ENCODE measurements around the gene PDE6A. TPM values are rescaled to one million over a fixed set of nuclear protein-coding genes. Genes with fewer than 3 reads are reported as not detected.
A peak's percentile ranks its signal among the peaks of the same experiment; 100 is the strongest.

The PDE6A gene
- total RNA-seq, 4 donors from 2014 or later, result 0.22 TPM; not detected in 3

DNA sequence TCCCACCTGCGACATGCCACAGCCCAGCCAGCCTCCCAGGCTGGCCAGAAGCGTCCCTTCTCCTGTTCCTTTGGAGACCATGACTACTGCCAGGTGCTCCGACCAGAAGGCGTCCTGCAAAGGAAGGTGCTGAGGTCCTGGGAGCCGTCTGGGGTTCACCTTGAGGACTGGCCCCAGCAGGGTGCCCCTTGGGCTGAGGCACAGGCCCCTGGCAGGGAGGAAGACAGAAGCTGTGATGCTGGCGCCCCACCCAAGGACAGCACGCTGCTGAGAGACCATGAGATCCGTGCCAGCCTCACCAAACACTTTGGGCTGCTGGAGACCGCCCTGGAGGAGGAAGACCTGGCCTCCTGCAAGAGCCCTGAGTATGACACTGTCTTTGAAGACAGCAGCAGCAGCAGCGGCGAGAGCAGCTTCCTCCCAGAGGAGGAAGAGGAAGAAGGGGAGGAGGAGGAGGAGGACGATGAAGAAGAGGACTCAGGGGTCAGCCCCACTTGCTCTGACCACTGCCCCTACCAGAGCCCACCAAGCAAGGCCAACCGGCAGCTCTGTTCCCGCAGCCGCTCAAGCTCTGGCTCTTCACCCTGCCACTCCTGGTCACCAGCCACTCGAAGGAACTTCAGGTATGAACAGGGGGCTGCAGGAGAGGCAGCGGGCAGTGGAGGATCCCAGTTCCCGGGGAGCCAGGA lies 108.0 kb downstream of the PDE6A start:
- 84 to 85% methylated on average over 13 to 18 of the region's 18 CpGs for WGBS, 2 donors
- Histone ChIP-seq H3K9me3 (no peaks in the 10 kb centered on the region), H3K4me1 (peaks cover 0 to 5% (median 0%) of the 10 kb centered on the region in 4 donors), H3K4me3 (no peak overlapping the region), H3K27me3 (no peaks in the 10 kb centered on the region), H3K27ac (no peak overlapping the region), H3K36me3 (peaks cover 0 to 15% (median 0%) of the 10 kb centered on the region in 3 donors)
- TF ChIP-seq, protein P1, sequence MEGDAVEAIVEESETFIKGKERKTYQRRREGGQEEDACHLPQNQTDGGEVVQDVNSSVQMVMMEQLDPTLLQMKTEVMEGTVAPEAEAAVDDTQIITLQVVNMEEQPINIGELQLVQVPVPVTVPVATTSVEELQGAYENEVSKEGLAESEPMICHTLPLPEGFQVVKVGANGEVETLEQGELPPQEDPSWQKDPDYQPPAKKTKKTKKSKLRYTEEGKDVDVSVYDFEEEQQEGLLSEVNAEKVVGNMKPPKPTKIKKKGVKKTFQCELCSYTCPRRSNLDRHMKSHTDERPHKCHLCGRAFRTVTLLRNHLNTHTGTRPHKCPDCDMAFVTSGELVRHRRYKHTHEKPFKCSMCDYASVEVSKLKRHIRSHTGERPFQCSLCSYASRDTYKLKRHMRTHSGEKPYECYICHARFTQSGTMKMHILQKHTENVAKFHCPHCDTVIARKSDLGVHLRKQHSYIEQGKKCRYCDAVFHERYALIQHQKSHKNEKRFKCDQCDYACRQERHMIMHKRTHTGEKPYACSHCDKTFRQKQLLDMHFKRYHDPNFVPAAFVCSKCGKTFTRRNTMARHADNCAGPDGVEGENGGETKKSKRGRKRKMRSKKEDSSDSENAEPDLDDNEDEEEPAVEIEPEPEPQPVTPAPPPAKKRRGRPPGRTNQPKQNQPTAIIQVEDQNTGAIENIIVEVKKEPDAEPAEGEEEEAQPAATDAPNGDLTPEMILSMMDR (IDR thresholded peaks at IDR 0.05), result no peak
- no peak for TF ChIP-seq POLR2A (IDR thresholded peaks at IDR 0.05)
- TF ChIP-seq EP300 (IDR thresholded peaks at IDR 0.05), result no peak
- no peak for DNase-seq (ENCODE audit: low spot score in 2 of 2)

DNA sequence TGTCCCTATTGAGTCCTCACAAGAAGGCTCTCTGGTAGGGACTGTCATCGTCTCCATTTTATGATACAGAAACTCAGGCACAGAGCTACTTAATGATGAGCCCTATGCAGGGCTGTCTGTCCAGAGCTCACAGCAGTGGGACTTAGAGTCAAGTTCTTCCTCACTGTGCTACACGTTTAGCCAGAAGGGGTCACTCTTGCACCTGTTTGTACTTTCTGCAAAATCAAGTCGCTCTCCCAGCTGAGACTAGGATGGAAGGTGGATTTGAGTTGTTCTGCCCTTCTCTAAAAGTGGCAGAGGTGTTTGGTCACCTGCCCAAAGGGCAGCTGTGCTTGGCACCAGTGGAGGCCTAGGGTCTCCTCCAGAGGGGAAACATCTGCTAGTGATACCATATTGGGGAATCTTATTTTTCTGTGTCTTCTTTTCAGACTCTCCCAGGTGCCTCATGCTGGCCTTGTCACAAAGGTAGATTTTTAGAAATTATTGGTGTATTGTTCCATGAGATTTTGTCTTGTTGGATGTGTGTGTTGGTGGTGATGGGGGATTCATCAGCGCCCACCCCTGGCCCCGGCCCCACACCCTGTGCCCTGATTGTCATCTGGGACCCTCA lies 110.2 kb downstream of the PDE6A start:
- Histone ChIP-seq H3K4me3 (no peak overlapping the region), H3K9me3 (no peaks in the 10 kb centered on the region), H3K27me3 (no peaks in the 10 kb centered on the region), H3K4me1 (no peaks in the 10 kb centered on the region), H3K36me3 (peaks cover 0 to 15% (median 0%) of the 10 kb centered on the region in 3 donors), H3K27ac (no peak overlapping the region)
- peak in 1 of 2 donors; percentile 77 for DNase-seq (ENCODE audit: low spot score in 2 of 2)
- no peak for TF ChIP-seq EP300 (IDR thresholded peaks at IDR 0.05)
- TF ChIP-seq, protein P1 (IDR thresholded peaks at IDR 0.05), result peak; percentile 29 to 75 (median 59)
- TF ChIP-seq POLR2A (IDR thresholded peaks at IDR 0.05), result no peak
- WGBS, 2 donors, result 49 to 50% methylated on average over 5 of the region's 5 CpGs

DNA sequence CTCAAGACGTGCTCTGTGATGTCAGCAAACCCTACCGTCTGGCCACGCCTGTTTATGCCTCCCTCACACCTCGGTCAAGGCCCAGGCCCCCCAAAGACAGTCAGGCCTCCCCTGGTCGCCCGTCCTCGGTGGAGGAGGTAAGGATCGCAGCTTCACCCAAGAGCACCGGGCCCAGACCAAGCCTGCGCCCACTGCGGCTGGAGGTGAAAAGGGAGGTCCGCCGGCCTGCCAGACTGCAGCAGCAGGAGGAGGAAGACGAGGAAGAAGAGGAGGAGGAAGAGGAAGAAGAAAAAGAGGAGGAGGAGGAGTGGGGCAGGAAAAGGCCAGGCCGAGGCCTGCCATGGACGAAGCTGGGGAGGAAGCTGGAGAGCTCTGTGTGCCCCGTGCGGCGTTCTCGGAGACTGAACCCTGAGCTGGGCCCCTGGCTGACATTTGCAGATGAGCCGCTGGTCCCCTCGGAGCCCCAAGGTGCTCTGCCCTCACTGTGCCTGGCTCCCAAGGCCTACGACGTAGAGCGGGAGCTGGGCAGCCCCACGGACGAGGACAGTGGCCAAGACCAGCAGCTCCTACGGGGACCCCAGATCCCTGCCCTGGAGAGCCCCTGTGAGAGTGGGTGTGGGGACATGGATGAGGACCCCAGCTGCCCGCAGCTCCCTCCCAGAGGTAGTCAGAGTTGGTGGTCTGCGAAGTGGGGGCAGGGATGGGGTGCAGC lies 111.3 kb downstream of the PDE6A start:
- H3K9me3 ChIP-seq, result no peaks in the 10 kb centered on the region
- TF ChIP-seq EP300 (IDR thresholded peaks at IDR 0.05) (no peak), POLR2A (IDR thresholded peaks at IDR 0.05) (no peak)
- TF ChIP-seq, protein P1 (IDR thresholded peaks at IDR 0.05), result no peak
- no peaks in the 10 kb centered on the region for H3K27me3 ChIP-seq
- H3K27ac ChIP-seq, result no peak overlapping the region
- DNase-seq (ENCODE audit: low spot score in 2 of 2), result no peak
- no peak overlapping the region for H3K4me3 ChIP-seq
- H3K4me1 ChIP-seq, result no peaks in the 10 kb centered on the region
- WGBS, 2 donors, result 86% methylated on average over 26 to 30 of the region's 30 CpGs
- peaks cover 0 to 15% (median 0%) of the 10 kb centered on the region in 3 donors for H3K36me3 ChIP-seq

DNA sequence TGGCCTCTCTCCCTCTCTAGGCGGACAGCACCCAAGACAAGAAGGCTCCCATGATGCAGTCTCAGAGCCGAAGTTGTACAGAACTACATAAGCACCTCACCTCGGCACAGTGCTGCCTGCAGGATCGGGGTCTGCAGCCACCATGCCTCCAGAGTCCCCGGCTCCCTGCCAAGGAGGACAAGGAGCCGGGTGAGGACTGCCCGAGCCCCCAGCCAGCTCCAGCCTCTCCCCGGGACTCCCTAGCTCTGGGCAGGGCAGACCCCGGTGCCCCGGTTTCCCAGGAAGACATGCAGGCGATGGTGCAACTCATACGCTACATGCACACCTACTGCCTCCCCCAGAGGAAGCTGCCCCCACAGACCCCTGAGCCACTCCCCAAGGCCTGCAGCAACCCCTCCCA lies 112.0 kb downstream of the PDE6A start:
- 78 to 92% methylated on average over 7 to 12 of the region's 12 CpGs for WGBS, 2 donors
- TF ChIP-seq EP300 (IDR thresholded peaks at IDR 0.05) (no peak), POLR2A (IDR thresholded peaks at IDR 0.05) (no peak)
- TF ChIP-seq, protein P1 (IDR thresholded peaks at IDR 0.05), result no peak
- H3K27ac ChIP-seq, result no peak overlapping the region
- no peaks in the 10 kb centered on the region for H3K4me1 ChIP-seq
- no peaks in the 10 kb centered on the region for H3K27me3 ChIP-seq
- no peak overlapping the region for H3K4me3 ChIP-seq
- no peak for DNase-seq (ENCODE audit: low spot score in 2 of 2)
- H3K9me3 ChIP-seq, result no peaks in the 10 kb centered on the region
- peaks cover 0 to 15% (median 0%) of the 10 kb centered on the region in 3 donors for H3K36me3 ChIP-seq

DNA sequence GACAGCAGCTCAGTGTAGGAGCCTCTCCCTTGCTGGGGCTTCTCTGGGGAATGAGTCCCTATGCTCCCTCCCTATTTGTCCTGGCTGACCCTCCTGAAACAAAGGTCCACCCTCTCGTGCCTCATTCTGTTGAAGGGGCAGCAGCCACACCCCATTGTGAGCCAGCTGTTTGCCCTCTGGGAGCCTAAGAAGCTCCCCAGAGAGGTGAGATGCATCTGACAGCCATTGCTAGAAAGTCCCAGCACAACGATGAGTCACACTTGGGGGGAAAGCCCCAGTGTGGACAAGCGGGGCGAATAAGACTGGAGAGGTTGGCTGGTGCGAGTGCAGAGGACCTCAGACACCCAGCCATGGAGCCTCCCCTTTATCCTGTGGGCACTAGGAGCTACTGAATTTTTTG lies 113.1 kb downstream of the PDE6A start:
- Histone ChIP-seq H3K4me3 (no peak overlapping the region), H3K36me3 (peaks cover 0 to 15% (median 0%) of the 10 kb centered on the region in 3 donors), H3K9me3 (no peaks in the 10 kb centered on the region), H3K27me3 (no peaks in the 10 kb centered on the region), H3K4me1 (no peaks in the 10 kb centered on the region), H3K27ac (no peak overlapping the region)
- DNase-seq (ENCODE audit: low spot score in 2 of 2), result no peak
- TF ChIP-seq EP300 (IDR thresholded peaks at IDR 0.05) (no peak), POLR2A (IDR thresholded peaks at IDR 0.05) (no peak)
- TF ChIP-seq, protein P1 (IDR thresholded peaks at IDR 0.05), result no peak
- WGBS, 2 donors, result 60 to 65% methylated on average over 5 of the region's 5 CpGs

All from tibial nerve (tissue), 4 donors.